ENCODE measurements around the gene RTF1. TPM values are rescaled to one million over a fixed set of nuclear protein-coding genes. Genes with fewer than 3 reads are reported as not detected.

The RTF1 gene
- total RNA-seq, 3 donors from 2014 or later = 33.1 to 49.0 (median 34.2) TPM

GRCh38 chr15:41392659-41393058 is 24.2 kb upstream of the RTF1 start:
- H3K36me3 ChIP-seq = no peaks in the 10 kb centered on the region
- H3K27me3 ChIP-seq = no peaks in the 10 kb centered on the region
- no peaks in the 10 kb centered on the region for H3K9me3 ChIP-seq
- TF ChIP-seq POLR2AphosphoS5 (IDR thresholded peaks at IDR 0.05) (no peak), POLR2A (IDR thresholded peaks at IDR 0.05) (no peak), CTCF (IDR thresholded peaks at IDR 0.05) (no peak)
- no peak overlapping the region for H3K27ac ChIP-seq
- H3K4me3 ChIP-seq = no peak overlapping the region
- intact Hi-C loops (cut with DNase I; ENCODE audit: low total_unique reads) = no loop called here
- no peak for DNase-seq (ENCODE audit: low spot score in 2 of 2)
- H3K4me1 ChIP-seq = no peaks in the 10 kb centered on the region

- Histone ChIP-seq H3K27me3 (no peaks in the 10 kb centered on the region), H3K9me3 (no peaks in the 10 kb centered on the region), H3K36me3 (no peaks in the 10 kb centered on the region), H3K4me1 (no peaks in the 10 kb centered on the region), H3K27ac (no peak overlapping the region), H3K4me3 (no peak overlapping the region)
- TF ChIP-seq POLR2A (IDR thresholded peaks at IDR 0.05) = no peak
- TF ChIP-seq CTCF (IDR thresholded peaks at IDR 0.05) = no peak
- no peak for TF ChIP-seq POLR2AphosphoS5 (IDR thresholded peaks at IDR 0.05)
- intact Hi-C loops (cut with DNase I; ENCODE audit: low total_unique reads) = no loop called here
- DNase-seq (ENCODE audit: low spot score in 2 of 2) = no peak
Measured at GRCh38 chr15:41394924-41395323, 22.0 kb upstream of the RTF1 start.

DNA sequence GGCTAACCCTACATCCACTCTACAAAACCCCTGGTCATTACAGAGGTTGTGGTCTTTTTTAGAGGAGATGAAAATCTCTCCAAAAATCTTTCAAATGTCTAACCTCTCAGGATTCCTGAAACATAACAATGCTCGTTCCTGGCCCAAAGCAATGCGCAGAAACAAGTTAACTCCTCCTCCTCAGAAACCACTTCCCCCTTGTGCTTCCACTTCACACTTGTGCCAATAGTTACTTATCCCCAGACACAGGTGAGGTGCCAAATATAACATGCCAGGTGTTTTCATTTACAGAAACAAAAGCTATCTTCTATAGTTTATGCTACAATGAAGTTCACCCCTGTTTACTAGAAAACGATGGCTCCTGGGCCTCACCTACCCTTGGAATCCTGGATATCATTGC is 20.8 kb upstream of the RTF1 start:
- no peak for DNase-seq (ENCODE audit: low spot score in 2 of 2)
- intact Hi-C loops (cut with DNase I; ENCODE audit: low total_unique reads) = no loop called here
- TF ChIP-seq POLR2A (IDR thresholded peaks at IDR 0.05) (no peak), POLR2AphosphoS5 (IDR thresholded peaks at IDR 0.05) (no peak), CTCF (IDR thresholded peaks at IDR 0.05) (no peak)
- Histone ChIP-seq H3K4me1 (no peaks in the 10 kb centered on the region), H3K36me3 (no peaks in the 10 kb centered on the region), H3K9me3 (no peaks in the 10 kb centered on the region), H3K27ac (no peak overlapping the region), H3K4me3 (no peak overlapping the region), H3K27me3 (no peaks in the 10 kb centered on the region)

- H3K4me1 ChIP-seq = no peaks in the 10 kb centered on the region
- intact Hi-C loops (cut with DNase I; ENCODE audit: low total_unique reads) = no loop called here
- peak overlapping the region; percentile 92 to 95 for H3K27ac ChIP-seq
- no peaks in the 10 kb centered on the region for H3K9me3 ChIP-seq
- DNase-seq (ENCODE audit: low spot score in 2 of 2) = no peak
- H3K4me3 ChIP-seq = peak overlapping the region; percentile 86 to 94 (median 86)
- no peaks in the 10 kb centered on the region for H3K27me3 ChIP-seq
- H3K36me3 ChIP-seq = no peaks in the 10 kb centered on the region
- no peak for TF ChIP-seq POLR2AphosphoS5 (IDR thresholded peaks at IDR 0.05)
- TF ChIP-seq CTCF (IDR thresholded peaks at IDR 0.05) = no peak
- TF ChIP-seq POLR2A (IDR thresholded peaks at IDR 0.05) = no peak
Measured at GRCh38 chr15:41401904-41402267, 15.0 kb upstream of the RTF1 start.

- H3K9me3 ChIP-seq = no peaks in the 10 kb centered on the region
- no peak overlapping the region for H3K4me3 ChIP-seq
- no peaks in the 10 kb centered on the region for H3K4me1 ChIP-seq
- DNase-seq (ENCODE audit: low spot score in 2 of 2) = no peak
- TF ChIP-seq POLR2AphosphoS5 (IDR thresholded peaks at IDR 0.05) (no peak), CTCF (IDR thresholded peaks at IDR 0.05) (no peak), POLR2A (IDR thresholded peaks at IDR 0.05) (no peak)
- no peak overlapping the region for H3K27ac ChIP-seq
- no peaks in the 10 kb centered on the region for H3K27me3 ChIP-seq
- H3K36me3 ChIP-seq = no peaks in the 10 kb centered on the region
- intact Hi-C loops (cut with DNase I; ENCODE audit: low total_unique reads) = no loop called here
Measured at GRCh38 chr15:41407341-41407740, 9.6 kb upstream of the RTF1 start.

Measured in breast epithelium (tissue), 4 donors.